Lung (tissue), 12 donors: Measurements from ENCODE around the gene CBLIF. TPM values are rescaled to one million over a fixed set of nuclear protein-coding genes. Genes with fewer than 3 reads are reported as not detected.

Experiments used
- ATAC-seq: fragments of 200-7000 bp; cut with Tn5 transposase; one replicate; pipeline ENCODE4 v1.9.1; 2020; ENCODE audit warnings: moderate number of reproducible peaks; ENCODE audit not compliant: insufficient read depth, low FRiP score
- DNase-seq, 3 donors: peaks; one replicate each; pipeline ENCODE4 v3.0.0-alpha.2; 2013 to 2017
- H3K27ac ChIP-seq, 2 donors: one replicate each; pipeline ENCODE4 v1.5.1; 2013; ENCODE audit warnings: mild to moderate bottlenecking in 2 of 2, moderate library complexity in 2 of 2, control low read depth in 1 of 2, inconsistent platforms in 1 of 2, low read depth in 1 of 2, low read length in 1 of 2
- H3K27me3 ChIP-seq, 3 donors: one replicate each; pipeline ENCODE4 v1.5.1; 2013; ENCODE audit warnings: low read length in 2 of 3; ENCODE audit not compliant: control insufficient read depth in 3 of 3, insufficient read depth in 3 of 3
- H3K36me3 ChIP-seq, 4 donors: one replicate each; pipeline ENCODE4 v1.5.1; 2013; ENCODE audit warnings: low read length in 4 of 4, mild to moderate bottlenecking in 1 of 4, moderate library complexity in 1 of 4; ENCODE audit not compliant: control insufficient read depth in 4 of 4, insufficient read depth in 4 of 4
- H3K4me1 ChIP-seq, 5 donors: one replicate each; pipeline ENCODE4 v1.5.1; 2013; ENCODE audit warnings: low read length in 5 of 5, mild to moderate bottlenecking in 2 of 5, moderate library complexity in 1 of 5; ENCODE audit not compliant: control insufficient read depth in 5 of 5, insufficient read depth in 5 of 5
- H3K4me3 ChIP-seq: one replicate; pipeline ENCODE4 v1.5.1; 2013; ENCODE audit warnings: mild to moderate bottlenecking, control low read depth, moderate library complexity
- H3K9ac ChIP-seq, 2 donors: one replicate each; pipeline ENCODE4 v1.5.1; 2013; ENCODE audit warnings: low read length in 2 of 2, control low read depth in 1 of 2; ENCODE audit not compliant: insufficient read depth in 1 of 2
- H3K9me3 ChIP-seq, 4 donors: one replicate each; pipeline ENCODE4 v1.5.1; 2013; ENCODE audit warnings: low read length in 3 of 4, mild to moderate bottlenecking in 1 of 4, moderate library complexity in 1 of 4; ENCODE audit not compliant: control insufficient read depth in 4 of 4, insufficient read depth in 3 of 4
- WGBS, 2 donors: extraction: QIAGEN DNeasy Blood & Tissue Kit; methylation state at CpG; one replicate each; pipeline ENCODE4 v1.1.7; 2013; 5-methylcytosine and 5-hydroxymethylcytosine counted together
- polyA plus RNA-seq, 2 donors: library from polyadenylated mRNA; stranded (reverse); fragments of 200-250 nt; gene quantifications; one replicate each; pipeline ENCODE4 v1.2.1, GENCODE V29; 2013
- total RNA-seq, 2 donors: library from RNA; depleted of rRNA in 1 of 2; stranded (reverse); fragments of >200 nt in 1 of 2; gene quantifications; one replicate each; pipeline ENCODE4 v1.2.1, GENCODE V29; 2014 to 2021
- TF ChIP-seq, protein P1 (sequence below): IDR thresholded peaks from 2 replicates; pipeline ENCODE4 v1.5.1; 2012; ENCODE audit warnings: mild to moderate bottlenecking; ENCODE audit errors: control extremely low read depth, extremely low read depth
- donor health status: control.
- donor health status: control.
- donor health status: Bipolar disorder and iron deficiency.
- donor health status: healthy.
- donor health status: DM: yes; HTN: yes; CAD: no.

The CBLIF gene
- total and polyA plus RNA-seq, 4 donors: not detected

DNA sequence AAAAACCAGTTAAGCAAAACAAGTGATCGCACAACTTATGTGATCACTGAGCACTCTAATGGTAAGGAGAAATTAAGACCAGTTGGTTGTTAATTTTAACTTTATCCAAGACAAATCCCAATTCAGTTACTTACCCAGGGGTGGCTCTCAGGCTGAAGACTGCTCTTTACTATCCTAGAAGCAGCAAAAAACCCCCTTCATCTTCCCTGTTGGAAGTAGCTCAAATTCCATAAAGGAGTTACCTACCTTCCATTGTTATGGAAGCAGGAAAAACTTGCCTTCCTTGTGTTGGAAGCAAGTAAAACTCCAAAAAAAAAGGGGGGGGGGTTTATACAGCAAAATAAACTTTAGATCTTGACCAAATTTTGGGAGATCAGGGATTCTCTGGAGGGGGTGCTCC, 29.5 kb downstream of the CBLIF start:
- 94 to 96% methylated on average over 1 of the region's 1 CpG for WGBS, 2 donors
- H3K27ac ChIP-seq: no peak overlapping the region

DNA sequence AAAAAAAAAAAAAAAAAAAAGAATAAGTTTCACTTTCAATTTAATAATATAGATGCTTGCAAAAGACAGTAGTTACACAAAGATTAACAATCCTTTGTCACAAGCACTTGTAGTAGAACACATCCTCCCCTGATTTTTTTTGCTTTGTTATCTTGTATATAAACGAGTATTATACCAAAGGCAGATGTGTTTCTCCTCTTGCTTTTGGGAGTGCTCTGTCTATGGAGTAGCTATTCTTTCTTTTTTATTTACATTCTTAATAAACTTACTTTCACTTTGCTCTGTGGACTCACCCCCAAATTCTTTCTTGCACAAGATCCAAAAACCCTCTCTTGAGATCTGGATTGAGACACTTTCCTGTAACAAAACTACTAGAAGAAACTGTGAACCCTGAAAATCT, 31.3 kb downstream of the CBLIF start:
- Histone ChIP-seq H3K9me3 (no peaks in the 10 kb centered on the region), H3K36me3 (peaks cover 0 to 4% (median 0%) of the 10 kb centered on the region in 4 donors), H3K27me3 (peaks cover 0 to 2% (median 0%) of the 10 kb centered on the region in 3 donors), H3K9ac (no peak overlapping the region), H3K4me3 (no peak overlapping the region), H3K4me1 (peaks cover 0 to 8% (median 3%) of the 10 kb centered on the region in 5 donors), H3K27ac (no peak overlapping the region)
- 23 to 27% methylated on average over 1 of the region's 1 CpG for WGBS, 2 donors
- TF ChIP-seq, protein P1, sequence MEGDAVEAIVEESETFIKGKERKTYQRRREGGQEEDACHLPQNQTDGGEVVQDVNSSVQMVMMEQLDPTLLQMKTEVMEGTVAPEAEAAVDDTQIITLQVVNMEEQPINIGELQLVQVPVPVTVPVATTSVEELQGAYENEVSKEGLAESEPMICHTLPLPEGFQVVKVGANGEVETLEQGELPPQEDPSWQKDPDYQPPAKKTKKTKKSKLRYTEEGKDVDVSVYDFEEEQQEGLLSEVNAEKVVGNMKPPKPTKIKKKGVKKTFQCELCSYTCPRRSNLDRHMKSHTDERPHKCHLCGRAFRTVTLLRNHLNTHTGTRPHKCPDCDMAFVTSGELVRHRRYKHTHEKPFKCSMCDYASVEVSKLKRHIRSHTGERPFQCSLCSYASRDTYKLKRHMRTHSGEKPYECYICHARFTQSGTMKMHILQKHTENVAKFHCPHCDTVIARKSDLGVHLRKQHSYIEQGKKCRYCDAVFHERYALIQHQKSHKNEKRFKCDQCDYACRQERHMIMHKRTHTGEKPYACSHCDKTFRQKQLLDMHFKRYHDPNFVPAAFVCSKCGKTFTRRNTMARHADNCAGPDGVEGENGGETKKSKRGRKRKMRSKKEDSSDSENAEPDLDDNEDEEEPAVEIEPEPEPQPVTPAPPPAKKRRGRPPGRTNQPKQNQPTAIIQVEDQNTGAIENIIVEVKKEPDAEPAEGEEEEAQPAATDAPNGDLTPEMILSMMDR: no peak
- ATAC-seq (no peak), DNase-seq (no peak)

More for the DNA sequence above, 29.5 kb downstream of the CBLIF start:
- Histone ChIP-seq H3K27me3 (peaks cover 0 to 2% (median 0%) of the 10 kb centered on the region in 3 donors), H3K4me3 (no peak overlapping the region), H3K9me3 (no peaks in the 10 kb centered on the region), H3K4me1 (no peaks in the 10 kb centered on the region), H3K36me3 (no peaks in the 10 kb centered on the region), H3K9ac (no peak overlapping the region)
- no peak for ATAC-seq
- DNase-seq: no peak
- TF ChIP-seq, protein P1: no peak

- H3K4me1 ChIP-seq: peaks cover 0 to 8% (median 3%) of the 10 kb centered on the region in 5 donors
- H3K27me3 ChIP-seq: peaks cover 0 to 2% (median 0%) of the 10 kb centered on the region in 3 donors
- no peak for DNase-seq
- H3K27ac ChIP-seq: no peak overlapping the region
- H3K9me3 ChIP-seq: no peaks in the 10 kb centered on the region
- peaks cover 0 to 4% (median 2%) of the 10 kb centered on the region in 4 donors for H3K36me3 ChIP-seq
- WGBS, 2 donors: 92 to 96% methylated on average over 1 of the region's 1 CpG
- TF ChIP-seq, protein P1: no peak
- no peak overlapping the region for H3K4me3 ChIP-seq
- no peak for ATAC-seq
- no peak overlapping the region for H3K9ac ChIP-seq
Observed at GRCh38 chr11:59813364-59813763, 31.9 kb downstream of the CBLIF start.

GRCh38 chr11:59812220-59812619, 33.1 kb downstream of the CBLIF start:
- H3K27me3 ChIP-seq: peaks cover 0 to 2% (median 0%) of the 10 kb centered on the region in 3 donors
- H3K9ac ChIP-seq: no peak overlapping the region
- WGBS, 2 donors: 73 to 81% methylated on average over 2 of the region's 2 CpGs
- no peak overlapping the region for H3K4me3 ChIP-seq
- TF ChIP-seq, protein P1: no peak
- H3K9me3 ChIP-seq: no peaks in the 10 kb centered on the region
- ATAC-seq (no peak), DNase-seq (no peak)
- no peak overlapping the region for H3K27ac ChIP-seq
- H3K36me3 ChIP-seq: peaks cover 0 to 6% (median 4%) of the 10 kb centered on the region in 4 donors
- peaks cover 0 to 8% (median 3%) of the 10 kb centered on the region in 5 donors for H3K4me1 ChIP-seq
